Hepatocyte (in vitro differentiated cells): ENCODE measurements around the gene PURA. TPM values are rescaled to one million over a fixed set of nuclear protein-coding genes. Genes with fewer than 3 reads are reported as not detected.

Source experiments
- DNase-seq: peaks from one replicate; pipeline ENCODE4 v3.0.0-alpha.2; 2016; ENCODE audit warnings: low spot score
- H2AFZ ChIP-seq: fragments of 200-600 bp; sonication (generic); 2 replicates; pipeline ENCODE4 v1.6.0; 2016; ENCODE audit warnings: antibody characterized with exemption, mild to moderate bottlenecking
- H3K27ac ChIP-seq: fragments of 200-600 bp; sonication (generic); 2 replicates; pipeline ENCODE4 v1.5.1; 2016; ENCODE audit warnings: mild to moderate bottlenecking
- H3K27me3 ChIP-seq: fragments of 200-600 bp; sonication (generic); 2 replicates; pipeline ENCODE4 v1.6.1; 2016
- H3K36me3 ChIP-seq: fragments of 200-600 bp; sonication (generic); replicated peaks from 2 replicates; pipeline ENCODE4 v1.5.1; 2016; ENCODE audit warnings: low read depth; ENCODE audit not compliant: insufficient read depth
- H3K4me1 ChIP-seq: fragments of 200-600 bp; sonication (generic); 2 replicates; pipeline ENCODE4 v1.5.1; 2016; ENCODE audit warnings: mild to moderate bottlenecking, moderate library complexity; ENCODE audit not compliant: insufficient read depth
- H3K4me2 ChIP-seq: fragments of 200-600 bp; sonication (generic); 2 replicates; pipeline ENCODE4 v1.6.0; 2016
- H3K4me3 ChIP-seq: fragments of 200-600 bp; sonication (generic); 2 replicates; pipeline ENCODE4 v1.5.1; 2016; ENCODE audit warnings: mild to moderate bottlenecking
- H3K79me2 ChIP-seq: fragments of 200-600 bp; sonication (generic); 2 replicates; pipeline ENCODE4 v1.6.0; 2017; ENCODE audit warnings: mild to moderate bottlenecking
- H3K9me2 ChIP-seq: fragments of 200-600 bp; sonication (generic); replicated peaks from 2 replicates; pipeline ENCODE4 v1.6.0; 2017; ENCODE audit warnings: mild to moderate bottlenecking; ENCODE audit not compliant: insufficient read depth
- H3K9me3 ChIP-seq: fragments of 200-600 bp; sonication (generic); 2 replicates; pipeline ENCODE4 v1.5.1; 2016; ENCODE audit warnings: low read depth, mild to moderate bottlenecking
- H4K20me1 ChIP-seq: fragments of 200-600 bp; sonication (generic); 2 replicates; pipeline ENCODE4 v1.6.0; 2016; ENCODE audit warnings: mild to moderate bottlenecking; ENCODE audit not compliant: insufficient read depth, poor library complexity, severe bottlenecking
- EZH2 ChIP-seq: fragments of 200-600 bp; sonication (generic); IDR thresholded peaks from 2 replicates; pipeline ENCODE4 v1.6.1; 2016; ENCODE audit warnings: antibody characterized with exemption, mild to moderate bottlenecking, borderline replicate concordance
- EZH2phosphoT487 ChIP-seq: fragments of 200-600 bp; sonication (generic); IDR thresholded peaks from one replicate; pipeline ENCODE4 v1.6.1; 2018; ENCODE audit warnings: antibody characterized with exemption, mild to moderate bottlenecking, low read depth, moderate library complexity; ENCODE audit not compliant: unreplicated experiment, severe bottlenecking
- WGBS: methylation state at CpG from one replicate; pipeline ENCODE4 v1.1.6; 2016; ENCODE audit warnings: low lambda C conversion rate; ENCODE audit errors: missing lambda C conversion rate; 5-methylcytosine and 5-hydroxymethylcytosine counted together
- polyA plus RNA-seq: library from polyadenylated mRNA; unstranded; fragments of >200 nt; fragmentation: Nextera tagmentation; extraction: Ambion mirVana; gene quantifications from 2 replicates; pipeline ENCODE4 v1.2.1, GENCODE V29; 2016
- total RNA-seq: library from RNA; depleted of rRNA; stranded (reverse); fragments of >200 nt; gene quantifications from 2 replicates; pipeline ENCODE4 v1.2.3, GENCODE V29; 2014
- TF ChIP-seq, protein P1 (sequence below): fragments of 200-600 bp; sonication (generic); IDR thresholded peaks from 2 replicates; pipeline ENCODE4 v1.5.1; 2016; ENCODE audit warnings: antibody characterized with exemption, mild to moderate bottlenecking; ENCODE audit not compliant: poor library complexity

Gene PURA
- total and polyA plus RNA-seq, 2 experiments from 2014 or later, result 7.4 to 13.8 TPM

DNA sequence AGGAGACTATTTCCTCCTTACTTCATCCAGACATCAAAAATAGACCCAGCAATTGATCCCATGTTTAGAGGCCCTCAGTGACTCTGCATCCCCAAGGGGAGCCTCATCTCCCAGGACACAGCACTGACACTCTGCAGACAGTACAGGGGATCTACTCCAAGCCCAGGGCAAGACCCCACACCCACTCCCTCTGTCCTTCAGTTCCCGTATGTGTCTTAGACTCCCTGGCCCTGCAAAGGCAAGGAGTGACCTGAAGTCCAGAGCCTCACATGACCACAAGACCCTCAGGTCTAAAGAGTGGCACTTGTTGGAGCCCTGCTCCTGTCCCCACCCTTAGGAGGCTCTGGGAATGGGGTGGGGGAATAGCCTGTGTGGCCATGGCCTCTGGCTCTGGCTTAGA lies 33.6 kb downstream of the PURA start:
- Histone ChIP-seq H3K27ac (no peak overlapping the region), H3K27me3 (peaks cover 32% of the 10 kb centered on the region), H3K4me3 (no peak overlapping the region), H3K9me2 (no peaks in the 10 kb centered on the region), H3K4me1 (peaks cover 12% of the 10 kb centered on the region), H3K4me2 (no peak overlapping the region), H3K79me2 (no peaks in the 10 kb centered on the region), H3K36me3 (no peaks in the 10 kb centered on the region), H2AFZ (no peak overlapping the region), H3K9me3 (no peaks in the 10 kb centered on the region), H4K20me1 (peaks cover 8% of the 10 kb centered on the region)
- TF ChIP-seq EZH2phosphoT487 (no peak), EZH2 (no peak)
- TF ChIP-seq, protein P1, sequence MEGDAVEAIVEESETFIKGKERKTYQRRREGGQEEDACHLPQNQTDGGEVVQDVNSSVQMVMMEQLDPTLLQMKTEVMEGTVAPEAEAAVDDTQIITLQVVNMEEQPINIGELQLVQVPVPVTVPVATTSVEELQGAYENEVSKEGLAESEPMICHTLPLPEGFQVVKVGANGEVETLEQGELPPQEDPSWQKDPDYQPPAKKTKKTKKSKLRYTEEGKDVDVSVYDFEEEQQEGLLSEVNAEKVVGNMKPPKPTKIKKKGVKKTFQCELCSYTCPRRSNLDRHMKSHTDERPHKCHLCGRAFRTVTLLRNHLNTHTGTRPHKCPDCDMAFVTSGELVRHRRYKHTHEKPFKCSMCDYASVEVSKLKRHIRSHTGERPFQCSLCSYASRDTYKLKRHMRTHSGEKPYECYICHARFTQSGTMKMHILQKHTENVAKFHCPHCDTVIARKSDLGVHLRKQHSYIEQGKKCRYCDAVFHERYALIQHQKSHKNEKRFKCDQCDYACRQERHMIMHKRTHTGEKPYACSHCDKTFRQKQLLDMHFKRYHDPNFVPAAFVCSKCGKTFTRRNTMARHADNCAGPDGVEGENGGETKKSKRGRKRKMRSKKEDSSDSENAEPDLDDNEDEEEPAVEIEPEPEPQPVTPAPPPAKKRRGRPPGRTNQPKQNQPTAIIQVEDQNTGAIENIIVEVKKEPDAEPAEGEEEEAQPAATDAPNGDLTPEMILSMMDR, result no peak
- DNase-seq, result no peak
- WGBS, result 86% methylated on average over 1 of the region's 1 CpG

- peaks cover 8% of the 10 kb centered on the region for H4K20me1 ChIP-seq
These were observed 34.6 kb downstream of the PURA start for GRCh38 chr5:140148508-140148907.

GRCh38 chr5:140150201-140150600 lies 36.3 kb downstream of the PURA start:
- Histone ChIP-seq H3K4me3 (no peak overlapping the region), H3K27ac (no peak overlapping the region), H4K20me1 (peaks cover 4% of the 10 kb centered on the region), H3K9me3 (no peaks in the 10 kb centered on the region), H2AFZ (no peak overlapping the region), H3K4me2 (no peak overlapping the region), H3K27me3 (peaks cover 31% of the 10 kb centered on the region), H3K4me1 (peaks cover 12% of the 10 kb centered on the region), H3K36me3 (no peaks in the 10 kb centered on the region), H3K79me2 (no peaks in the 10 kb centered on the region), H3K9me2 (no peaks in the 10 kb centered on the region)
- TF ChIP-seq EZH2phosphoT487, result no peak
- TF ChIP-seq EZH2, result no peak
- TF ChIP-seq, protein P1, result no peak
- no peak for DNase-seq
- 88% methylated on average over 2 of the region's 2 CpGs for WGBS

More at GRCh38 chr5:140148508-140148907, 34.6 kb downstream of the PURA start:
- no peak overlapping the region for H3K4me3 ChIP-seq
- H3K27me3 ChIP-seq, result peaks cover 32% of the 10 kb centered on the region
- no peaks in the 10 kb centered on the region for H3K36me3 ChIP-seq
- no peak overlapping the region for H3K4me2 ChIP-seq
- no peaks in the 10 kb centered on the region for H3K79me2 ChIP-seq
- WGBS, result 17% methylated on average over 6 of the region's 6 CpGs
- H3K4me1 ChIP-seq, result peaks cover 12% of the 10 kb centered on the region
- H3K9me2 ChIP-seq, result no peaks in the 10 kb centered on the region
- no peaks in the 10 kb centered on the region for H3K9me3 ChIP-seq
- H2AFZ ChIP-seq, result no peak overlapping the region
- peak; percentile 35 for DNase-seq
- H3K27ac ChIP-seq, result no peak overlapping the region
- TF ChIP-seq EZH2phosphoT487, result no peak
- TF ChIP-seq EZH2, result no peak
- TF ChIP-seq, protein P1, result no peak
